H1 (cell line): ENCODE measurements around the gene DIO3. TPM values are rescaled to one million over a fixed set of nuclear protein-coding genes. Genes with fewer than 3 reads are reported as not detected.

Experiments
- CTCF ChIA-PET: fragments of 300-600 bp; sonication (Branson Sonifier 250); formaldehyde crosslinking; loops from one replicate; lab custom pipeline; 2021; ENCODE audit not compliant: partially characterized antibody; lab: Charles Lee
- POLR2A ChIA-PET: fragments of 300-600 bp; sonication (Branson Sonifier 250); formaldehyde crosslinking; loops from one replicate; lab custom pipeline; 2021; ENCODE audit warnings: inconsistent platforms; ENCODE audit not compliant: partially characterized antibody; lab: Charles Lee
- DNase-seq, 2 experiments: peaks; one replicate each; pipeline versions ENCODE4 v3.0.0 to v3.0.0-alpha.2; 2010 to 2022; ENCODE audit warnings: low spot score in 2 of 2, low read depth in 1 of 2, mixed read lengths in 1 of 2
- FAIRE-seq: peaks from 2 replicates; lab custom pipeline; 2011; peaks lifted over from hg19 to GRCh38; lab: Jason Lieb, UNC
- H2AFZ ChIP-seq: 2 replicates; pipeline ENCODE4 v1.8.1; 2012; ENCODE audit warnings: low read length, inconsistent platforms
- H2AK5ac ChIP-seq: 2 replicates; pipeline ENCODE4 v1.6.1; 2013; ENCODE audit warnings: low read depth, low read length
- H2BK120ac ChIP-seq: replicated peaks from 2 replicates; pipeline ENCODE3; 2013; ENCODE audit warnings: low read depth, low read length, inconsistent platforms
- H2BK12ac ChIP-seq: 2 replicates; pipeline ENCODE4 v1.6.1; 2013; ENCODE audit warnings: low read depth, low read length
- H2BK15ac ChIP-seq: 2 replicates; pipeline ENCODE4 v1.6.1; 2013; ENCODE audit warnings: low read length
- H2BK20ac ChIP-seq: 2 replicates; pipeline ENCODE4 v1.6.1; 2013; ENCODE audit warnings: low read length
- H2BK5ac ChIP-seq: 2 replicates; pipeline ENCODE4 v1.6.1; 2013; ENCODE audit warnings: low read depth, low read length
- H3K14ac ChIP-seq: 2 replicates; pipeline ENCODE4 v1.6.1; 2013; ENCODE audit warnings: inconsistent platforms; ENCODE audit not compliant: insufficient read length
- H3K18ac ChIP-seq: 2 replicates; pipeline ENCODE4 v1.6.1; 2013; ENCODE audit warnings: low read length; ENCODE audit errors: extremely low read depth
- H3K23ac ChIP-seq: 2 replicates; pipeline ENCODE4 v1.6.1; 2013; ENCODE audit warnings: inconsistent platforms; ENCODE audit not compliant: insufficient read length
- H3K23me2 ChIP-seq: 2 replicates; pipeline ENCODE4 v1.6.1; 2013; ENCODE audit warnings: low read depth, low read length
- H3K27ac ChIP-seq: 2 replicates; pipeline ENCODE4 v1.6.1; 2011; ENCODE audit warnings: low read depth, low read length, inconsistent platforms
- H3K27me3 ChIP-seq, 4 experiments: replicated peaks in 1 of 4; 1 replicate in 1 of 4; 2 replicates in 3 of 4; pipeline versions ENCODE4 v1.6.1 to v1.8.1; 2011 to 2013; ENCODE audit warnings: low read length in 3 of 4, mild to moderate bottlenecking in 3 of 4, inconsistent platforms in 2 of 4, mixed read lengths in 2 of 4, moderate library complexity in 1 of 4; ENCODE audit not compliant: control insufficient read depth in 3 of 4, insufficient read depth in 3 of 4; ENCODE audit errors: extremely low read depth in 1 of 4
- H3K36me3 ChIP-seq, 4 experiments: 2 replicates each; pipeline versions ENCODE4 v1.6.1 to v1.8.1; 2011 to 2013; ENCODE audit warnings: mild to moderate bottlenecking in 4 of 4, low read length in 3 of 4, moderate library complexity in 2 of 4, control low read depth in 1 of 4, inconsistent platforms in 1 of 4; ENCODE audit not compliant: insufficient read depth in 4 of 4, control insufficient read depth in 2 of 4
- H3K4ac ChIP-seq: replicated peaks from 2 replicates; pipeline ENCODE3; 2013; ENCODE audit warnings: low read length, low read depth, mixed read lengths, inconsistent platforms; ENCODE audit not compliant: insufficient read length
- H3K4me1 ChIP-seq, 4 experiments: replicated peaks in 1 of 4; 1 replicate in 1 of 4; 2 replicates in 3 of 4; pipeline versions ENCODE4 v1.6.1 to v1.8.1; 2011 to 2013; ENCODE audit warnings: low read length in 3 of 4, inconsistent platforms in 2 of 4, mixed read lengths in 1 of 4; ENCODE audit not compliant: insufficient read depth in 4 of 4, control insufficient read depth in 3 of 4
- H3K4me2 ChIP-seq, 2 experiments: 2 replicates each; pipeline versions ENCODE4 v1.6.1 to v1.8.1; 2011 to 2013; ENCODE audit warnings: low read depth in 2 of 2, low read length in 2 of 2, control low read depth in 1 of 2, inconsistent platforms in 1 of 2, mild to moderate bottlenecking in 1 of 2; ENCODE audit not compliant: insufficient read depth in 1 of 2
- H3K4me3 ChIP-seq, 4 experiments: fragments of 200-600, 300-600 bp in 1 of 4; sonication (generic), shearing (Covaris generic), sonication (Bioruptor Twin) in 1 of 4; 2 replicates each; pipeline versions ENCODE4 v1.5.1 to v1.8.1; 2011 to 2016; ENCODE audit warnings: low read length in 4 of 4, low read depth in 3 of 4, control low read depth in 2 of 4, inconsistent platforms in 2 of 4, mild to moderate bottlenecking in 2 of 4, mixed read lengths in 1 of 4, moderate library complexity in 1 of 4; ENCODE audit not compliant: insufficient read depth in 2 of 4; ENCODE audit errors: extremely low read depth in 1 of 4
- H3K56ac ChIP-seq: replicated peaks from 2 replicates; pipeline ENCODE3; 2013; ENCODE audit warnings: low read depth, mild to moderate bottlenecking, mixed read lengths, low read length, inconsistent platforms; ENCODE audit not compliant: insufficient read length
- H3K79me1 ChIP-seq: 2 replicates; pipeline ENCODE4 v1.6.1; 2013; ENCODE audit warnings: low read depth, low read length, control low read depth
- H3K79me2 ChIP-seq, 2 experiments: 2 replicates each; pipeline versions ENCODE4 v1.6.1 to v1.8.1; 2012 to 2013; ENCODE audit warnings: low read length in 2 of 2, mild to moderate bottlenecking in 2 of 2, inconsistent platforms in 1 of 2; ENCODE audit not compliant: insufficient read depth in 2 of 2, control insufficient read depth in 1 of 2
- H3K9ac ChIP-seq, 4 experiments: replicated peaks in 1 of 4; 1 replicate in 1 of 4; 2 replicates in 3 of 4; pipeline versions ENCODE4 v1.6.1 to v1.8.1; 2011 to 2013; ENCODE audit warnings: low read depth in 3 of 4, low read length in 3 of 4, control low read depth in 2 of 4, mild to moderate bottlenecking in 2 of 4, moderate library complexity in 2 of 4, inconsistent platforms in 1 of 4; ENCODE audit errors: extremely low read depth in 1 of 4
- H3K9me3 ChIP-seq, 2 experiments: 2 replicates each; pipeline versions ENCODE4 v1.6.1 to v1.8.1; 2012 to 2013; ENCODE audit warnings: mild to moderate bottlenecking in 2 of 2, moderate library complexity in 2 of 2, control low read depth in 1 of 2, inconsistent platforms in 1 of 2, low read depth in 1 of 2, low read length in 1 of 2, mixed read lengths in 1 of 2; ENCODE audit not compliant: insufficient read depth in 2 of 2
- H4K20me1 ChIP-seq, 2 experiments: replicated peaks in 1 of 2; 2 replicates each; pipeline versions ENCODE3 to v1.8.1; 2011 to 2013; ENCODE audit warnings: inconsistent platforms in 2 of 2, low read length in 2 of 2, mild to moderate bottlenecking in 1 of 2; ENCODE audit not compliant: insufficient read depth in 2 of 2, control insufficient read depth in 1 of 2
- H4K5ac ChIP-seq: 2 replicates; pipeline ENCODE4 v1.6.1; 2013; ENCODE audit warnings: low read length, low read depth, mixed read lengths, inconsistent platforms; ENCODE audit not compliant: insufficient read length
- H4K8ac ChIP-seq: 2 replicates; pipeline ENCODE4 v1.8.0; 2013; ENCODE audit warnings: mild to moderate bottlenecking, moderate library complexity, low read length, inconsistent platforms; ENCODE audit not compliant: insufficient read depth; ENCODE audit errors: extremely low read depth
- H4K91ac ChIP-seq: replicated peaks from 2 replicates; pipeline ENCODE3; 2013; ENCODE audit warnings: low read length, mixed read lengths, inconsistent platforms; ENCODE audit not compliant: insufficient read length
- CHD1 ChIP-seq: IDR thresholded peaks from 2 replicates; pipeline ENCODE4 v1.6.1; 2012; ENCODE audit warnings: low read depth, low read length, improper control_type of control experiment
- ZNF274 ChIP-seq: IDR thresholded peaks from 2 replicates; pipeline ENCODE4 v1.7.0; 2012; ENCODE audit warnings: low read length, borderline replicate concordance; ENCODE audit errors: extremely low read depth
- WGBS, 2 experiments: shearing (Covaris generic) in 1 of 2; methylation state at CpG; one replicate each; pipeline versions ENCODE4 v1.1.6 to v1.1.7; 2013 to 2015; ENCODE audit warnings: low lambda C conversion rate in 2 of 2, mixed read lengths in 2 of 2, inconsistent platforms in 1 of 2, low coverage in 1 of 2, missing lambda C conversion rate in 1 of 2; ENCODE audit not compliant: insufficient replicate concordance in 2 of 2, insufficient coverage in 1 of 2, insufficient read length in 1 of 2; ENCODE audit errors: extremely low coverage in 1 of 2, missing lambda C conversion rate in 1 of 2; 5-methylcytosine and 5-hydroxymethylcytosine counted together
- polyA plus RNA-seq, 7 experiments: library from polyadenylated mRNA; depleted of rRNA in 3 of 7; stranded (reverse) in 5 of 7; unstranded in 2 of 7; fragments of >200 nt in 5 of 7; fragments of 200-250 nt in 2 of 7; gene quantifications; 1 replicate in 5 of 7; 2 replicates in 1 of 7; 4 replicates in 1 of 7; pipeline versions ENCODE4 v1.2.1 to v1.2.3, GENCODE V29; 2011 to 2013; ENCODE audit warnings: missing spikeins in 2 of 7, mixed read lengths in 2 of 7
- total RNA-seq: library from RNA; stranded (reverse); fragmentation: NEBNext Ultra II Directional; extraction: Animal tissue kit (Norgen Biotek cat#: 25700); gene quantifications from 2 replicates; pipeline ENCODE4 v1.2.1, GENCODE V29; 2021

The DIO3 gene
- total and polyA plus RNA-seq, 2 of the 8 experiments (the other 6 are each of a cell fraction or from before 2014, with no cell fraction given) = 0.17 to 0.19 TPM

- H2BK20ac ChIP-seq = no peak overlapping the region
- H4K20me1 ChIP-seq = no peaks in the 10 kb centered on the region
- H4K91ac ChIP-seq = no peak overlapping the region
- CTCF ChIA-PET = interaction anchor here (0.6 to 3.4 kb wide), 8 partner anchors 9 to 348 kb away, joined by 3 to 14 read pairs (median 3); no protein-coding TSS in a partner anchor
- H3K23ac ChIP-seq = no peak overlapping the region
- H3K23me2 ChIP-seq = no peaks in the 10 kb centered on the region
- H3K27me3 ChIP-seq = no peaks in the 10 kb centered on the region
- FAIRE-seq (no peak), DNase-seq (no peak)
- H3K4ac ChIP-seq = no peak overlapping the region
- no peak overlapping the region; the same call in 1 of the 2 replicates for H4K8ac ChIP-seq
- no peak overlapping the region for H3K4me2 ChIP-seq
- no peak for TF ChIP-seq CHD1
- no peak for TF ChIP-seq ZNF274
- TF ChIP-seq, all 59 proteins: peak for 0
- H3K79me2 ChIP-seq = no peaks in the 10 kb centered on the region
- POLR2A ChIA-PET = no interaction called here
- H3K14ac ChIP-seq = no peak overlapping the region
- H2BK12ac ChIP-seq = no peak overlapping the region
- no peaks in the 10 kb centered on the region for H3K9me3 ChIP-seq
- H2BK120ac ChIP-seq = no peak overlapping the region
- no peak overlapping the region for H2AFZ ChIP-seq
- 92% methylated on average over 17 of the region's 17 CpGs; no CpG with 5 or more reads in 1 of the 2 experiments for WGBS, 2 experiments
- H3K36me3 ChIP-seq = no peaks in the 10 kb centered on the region
- no peak overlapping the region for H3K4me3 ChIP-seq
- H3K9ac ChIP-seq = no peak overlapping the region
- H3K27ac ChIP-seq = no peak overlapping the region
- no peak overlapping the region for H2BK15ac ChIP-seq
- no peak overlapping the region for H3K18ac ChIP-seq
- no peak overlapping the region for H3K56ac ChIP-seq
- H4K5ac ChIP-seq = no peak overlapping the region
- no peaks in the 10 kb centered on the region for H3K79me1 ChIP-seq
- no peak overlapping the region for H2AK5ac ChIP-seq
- no peak overlapping the region for H2BK5ac ChIP-seq
- no peaks in the 10 kb centered on the region; a peak in 1 of 7 replicates for H3K4me1 ChIP-seq
Measured at GRCh38 chr14:101586531-101587430, 25.5 kb downstream of the DIO3 start.
